ENCODE measurements around the gene CCL19.
"Not testable (repeated sequence)": the region's sequence is repeated elsewhere in the genome, so short reads cannot be mapped to it uniquely, and the experiment has no call there.

Gene CCL19

DNA sequence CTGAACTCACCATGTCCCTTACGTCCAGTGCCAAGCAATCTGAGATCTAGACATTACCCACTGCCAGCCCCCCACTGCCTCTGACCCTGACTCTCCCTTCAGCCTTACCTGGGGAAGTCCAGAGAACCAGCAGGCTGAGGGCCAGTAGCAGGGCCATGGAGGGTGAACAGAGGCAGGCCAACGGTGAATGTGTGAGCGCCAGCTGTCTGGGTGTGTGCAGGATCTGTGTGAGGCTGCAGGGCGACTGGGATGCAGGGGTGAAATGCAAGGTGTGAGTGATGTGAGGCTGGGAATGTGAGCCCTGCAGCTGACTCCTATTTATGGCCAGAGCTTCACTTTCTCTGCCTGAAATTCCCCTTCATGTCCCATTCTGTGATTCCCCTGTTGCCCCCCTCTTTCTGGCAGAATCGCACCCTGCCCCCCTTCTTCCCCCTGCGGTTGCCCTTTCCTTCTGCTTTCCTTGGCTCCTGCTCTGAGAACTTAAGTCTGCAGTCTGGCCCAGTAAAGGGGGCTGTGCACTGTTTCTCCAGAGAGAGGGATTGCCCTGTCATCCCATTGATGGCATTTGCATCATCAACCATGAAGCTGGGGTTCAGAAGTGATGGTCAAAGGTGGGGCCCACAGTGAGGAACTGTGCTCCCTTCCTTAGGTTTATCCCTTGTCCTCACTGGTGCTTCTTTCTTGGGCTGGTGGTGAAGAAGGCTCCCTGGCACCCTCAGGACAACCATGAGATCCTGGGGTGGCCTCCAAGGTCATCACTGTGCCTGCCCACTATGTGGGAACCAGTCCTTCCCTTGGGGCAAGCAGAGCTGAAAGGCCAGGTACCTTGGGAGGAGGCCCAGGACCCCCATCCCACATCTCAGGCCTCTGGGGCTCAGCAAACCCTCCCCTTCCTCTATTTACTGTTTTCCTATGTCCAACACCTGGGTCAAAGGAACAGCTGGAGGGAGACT, at the start of gene CCL19:
CCL19 (minus strand) TSS at position 294 of the 953 bp plus-strand sequence; CDS start at position 157, 137 bp downstream.
- no peak for DNase-seq (ENCODE audit: low spot score)

DNA sequence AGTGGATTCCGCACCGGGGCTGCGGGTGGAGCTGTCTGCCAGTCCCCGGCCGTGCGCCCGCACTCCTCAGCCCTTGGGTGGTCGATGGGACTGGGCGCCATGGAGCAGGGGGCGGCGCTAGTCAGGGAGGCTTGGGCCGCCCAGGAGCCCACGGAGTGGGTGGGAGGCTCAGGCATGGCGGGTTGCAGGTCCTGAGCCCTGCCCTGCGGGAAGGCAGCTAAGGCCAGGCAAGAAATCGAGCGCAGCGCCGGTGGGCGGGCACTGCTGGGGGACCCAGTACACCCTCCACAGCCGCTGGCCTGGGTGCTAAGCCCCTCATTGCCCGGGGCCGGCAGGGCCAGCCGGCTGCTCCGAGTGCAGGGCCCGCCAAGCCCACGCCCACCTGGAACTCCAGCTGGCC, 49.1 kb upstream of the CCL19 start:
- DNase-seq (ENCODE audit: low spot score): not testable (repeated sequence)

DNA sequence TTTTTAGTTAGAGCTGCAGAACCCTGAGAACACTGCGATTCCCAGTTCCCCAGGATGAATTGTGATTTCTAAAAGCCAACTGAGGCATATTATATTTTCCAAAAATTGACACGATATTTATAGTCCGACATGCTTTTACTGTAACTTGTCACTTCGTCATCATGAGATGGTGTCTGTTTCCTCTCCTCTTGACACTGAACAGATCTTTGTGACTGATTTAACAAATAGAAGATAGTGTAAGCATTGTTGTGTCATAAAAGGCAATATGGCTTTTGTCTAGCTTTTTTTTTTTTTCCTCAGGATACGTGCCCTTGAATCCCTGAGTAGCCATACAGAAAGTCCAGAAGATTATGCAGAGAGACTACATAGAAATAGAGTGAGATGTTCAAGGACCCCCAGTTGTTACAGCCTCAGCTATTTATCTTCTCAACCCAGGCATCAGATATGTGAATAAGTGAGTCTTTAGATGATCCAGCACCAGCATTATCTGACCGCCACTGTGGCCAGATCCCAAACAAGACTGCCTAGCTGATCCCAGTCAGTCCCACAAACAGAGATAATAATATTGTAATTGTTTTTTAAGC, 46.7 kb upstream of the CCL19 start:
- DNase-seq (ENCODE audit: low spot score): no peak

DNA sequence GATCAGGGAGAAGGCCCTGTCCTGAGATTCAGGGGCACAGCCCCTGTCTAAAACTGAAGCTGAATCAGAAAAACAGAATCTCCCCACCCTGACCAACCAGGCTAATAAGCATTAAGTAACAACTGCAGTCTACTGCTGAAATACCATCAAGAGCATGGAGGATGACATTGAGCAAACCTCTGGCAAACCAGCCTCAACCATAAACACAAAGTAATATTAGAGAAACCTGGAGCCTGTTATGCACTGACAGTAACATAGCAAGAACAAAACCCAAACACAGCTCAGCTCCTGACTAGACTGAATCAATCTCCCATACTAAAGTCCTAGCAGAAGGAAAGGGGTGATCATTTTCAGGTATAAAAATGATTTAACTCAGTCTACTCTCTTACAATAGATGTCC, 43.6 kb upstream of the CCL19 start:
- no peak for DNase-seq (ENCODE audit: low spot score)

DNA sequence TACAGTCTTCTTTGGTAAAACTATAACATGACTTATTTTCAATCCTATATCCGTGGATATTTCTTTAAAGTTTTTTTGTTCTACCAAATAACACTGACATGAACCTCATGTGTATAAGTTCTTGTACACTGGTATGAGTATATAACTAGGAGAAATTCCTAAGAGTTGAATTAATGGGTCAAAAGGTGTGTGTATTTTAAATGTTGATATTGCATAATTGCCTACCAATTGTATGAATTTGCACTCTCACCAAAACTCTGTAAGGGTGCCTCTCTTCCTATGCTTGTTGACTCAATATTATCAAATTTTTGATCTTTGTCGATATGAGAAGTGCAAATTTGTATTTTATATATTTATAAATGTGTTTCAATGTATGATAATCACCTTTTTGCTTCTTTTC, 41.8 kb upstream of the CCL19 start:
- no peak for DNase-seq (ENCODE audit: low spot score)

DNA sequence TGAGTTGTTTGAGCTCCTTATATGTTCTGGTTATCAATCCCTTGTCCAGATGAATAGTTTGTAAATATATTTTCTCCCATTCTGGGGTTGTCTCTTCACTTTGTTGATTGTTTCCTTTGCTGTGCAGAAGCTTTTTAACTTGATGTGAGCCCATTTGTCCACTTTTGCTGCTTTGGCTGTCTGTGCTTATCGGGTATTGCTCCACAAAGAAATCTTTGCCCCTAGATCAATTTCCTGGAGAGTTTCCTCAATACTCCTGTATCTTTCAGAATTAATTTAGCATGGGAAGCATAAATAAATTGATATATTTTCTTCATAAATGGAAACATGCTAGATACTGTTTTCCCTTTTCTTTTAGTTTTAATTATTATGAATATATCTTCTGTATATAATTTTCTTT, 41.4 kb upstream of the CCL19 start:
- no peak for DNase-seq (ENCODE audit: low spot score)

DNA sequence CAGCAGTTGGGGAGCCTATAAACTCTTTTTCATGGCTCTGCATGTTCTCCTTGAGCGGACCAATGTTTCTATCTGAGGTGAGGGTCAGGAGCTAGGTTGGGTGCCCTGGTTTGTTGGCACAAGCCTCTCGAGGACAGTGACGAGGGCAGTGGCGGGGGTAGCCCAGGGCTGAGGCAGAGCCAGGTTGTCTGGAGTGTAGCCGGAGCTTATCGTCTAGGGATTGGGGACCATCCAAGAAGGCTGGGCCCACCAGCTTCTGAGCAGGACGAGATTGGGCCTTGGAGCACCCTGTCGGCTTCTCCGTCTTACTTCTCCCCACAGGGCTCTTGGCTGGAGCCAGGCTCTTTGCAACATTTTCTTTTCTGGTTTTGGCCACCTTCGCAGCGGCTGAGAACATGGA, 32.1 kb upstream of the CCL19 start:
- no peak for DNase-seq (ENCODE audit: low spot score)

DNA sequence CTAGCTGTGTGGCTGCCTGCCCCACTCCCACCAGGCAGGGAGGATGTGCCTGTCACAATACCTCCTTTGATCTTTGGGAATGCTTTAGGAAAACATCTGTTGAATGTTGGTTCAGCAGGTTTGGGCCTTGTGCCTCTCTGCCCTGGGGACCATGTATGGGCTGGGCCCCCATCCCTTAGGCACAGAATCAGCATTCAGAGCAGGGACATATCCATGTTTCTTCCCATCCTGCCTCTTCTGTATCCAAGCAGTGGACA, 28.6 kb upstream of the CCL19 start:
- not testable (repeated sequence) for DNase-seq (ENCODE audit: low spot score)

DNA sequence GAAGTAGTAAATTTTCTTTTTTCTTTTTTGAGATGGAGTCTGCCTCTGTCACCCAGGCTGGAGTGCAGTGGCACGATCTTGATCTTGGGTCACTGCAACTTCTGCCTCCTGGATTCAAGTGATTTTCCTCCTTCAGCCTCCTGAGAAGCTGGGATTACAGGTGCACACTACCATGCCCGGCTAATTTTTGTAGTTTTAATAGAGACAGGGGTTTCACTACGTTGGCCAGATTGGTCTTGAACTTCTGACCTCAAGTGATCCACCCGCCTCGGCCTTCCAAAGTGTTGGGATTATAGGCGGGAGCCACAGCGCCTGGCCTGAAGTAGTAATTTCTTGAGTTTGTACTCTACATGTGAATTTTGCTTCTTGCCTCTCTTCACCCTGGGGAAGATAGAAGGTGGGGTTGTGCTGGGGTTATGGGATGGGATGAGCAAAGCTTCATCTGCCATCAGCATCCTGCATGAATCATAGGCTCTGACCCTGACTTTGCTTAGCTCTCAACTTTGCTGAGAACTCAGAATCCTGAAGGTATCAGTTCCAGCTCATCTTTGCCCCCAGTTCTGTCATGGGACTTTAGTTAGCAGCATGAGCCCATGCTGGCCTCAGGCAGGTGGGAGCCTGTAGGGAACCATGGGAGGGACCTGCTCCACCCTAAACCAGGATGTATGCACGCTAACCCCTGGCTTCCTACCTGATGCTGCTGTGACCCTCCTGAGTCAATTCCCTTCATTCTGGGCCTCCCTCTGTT, 28.1 kb upstream of the CCL19 start:
- DNase-seq (ENCODE audit: low spot score): no peak

DNA sequence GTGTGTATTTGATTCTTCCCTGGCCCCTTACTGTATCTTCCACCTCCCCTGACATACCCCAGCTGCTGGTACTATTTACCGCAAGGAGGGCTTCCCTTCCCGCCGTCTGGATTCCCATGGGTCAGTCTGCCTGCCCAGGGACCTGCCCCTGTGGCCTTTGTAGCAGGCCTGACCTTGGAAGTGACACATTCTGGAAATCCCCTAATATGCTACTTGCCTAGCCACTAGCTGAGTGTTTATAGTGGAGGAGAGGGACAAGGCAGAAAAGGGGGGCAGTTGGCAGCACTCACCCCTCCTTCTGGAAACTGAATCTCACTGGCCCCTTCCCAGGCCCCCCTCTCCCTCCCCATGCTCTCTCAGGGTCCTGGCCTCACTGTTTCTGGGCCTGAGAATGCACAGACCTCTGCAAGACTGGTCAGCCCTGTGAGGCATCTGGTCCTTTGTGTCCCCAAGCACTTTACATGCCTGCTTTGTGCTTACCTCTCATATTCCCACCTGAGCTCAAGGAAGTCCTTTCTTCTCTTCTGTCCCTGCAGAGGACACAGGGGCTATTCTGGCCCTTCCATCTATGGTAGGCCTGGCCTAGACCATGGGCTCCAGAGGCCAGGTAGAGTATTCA, 27.0 kb upstream of the CCL19 start:
- DNase-seq (ENCODE audit: low spot score): no peak

DNA sequence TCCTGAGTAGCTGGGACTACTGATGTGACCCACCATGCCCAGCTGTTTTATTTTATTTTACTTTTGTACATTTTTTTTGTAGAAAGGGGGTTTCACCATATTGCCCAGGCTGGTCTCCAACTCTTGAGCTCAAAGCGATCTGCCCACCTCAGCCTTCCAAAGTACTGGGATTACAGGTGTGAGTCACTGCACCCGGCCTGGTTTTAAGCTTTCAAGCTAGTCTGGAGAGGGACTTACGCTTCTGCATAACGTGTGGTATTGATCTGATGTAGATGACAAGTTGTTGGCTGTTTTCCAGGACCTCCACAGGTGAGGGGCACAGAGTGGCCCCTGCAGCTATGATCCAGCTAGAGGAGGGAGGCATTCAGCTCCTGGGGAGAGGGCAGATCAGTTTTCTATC, 25.6 kb upstream of the CCL19 start:
- DNase-seq (ENCODE audit: low spot score): no peak

DNA sequence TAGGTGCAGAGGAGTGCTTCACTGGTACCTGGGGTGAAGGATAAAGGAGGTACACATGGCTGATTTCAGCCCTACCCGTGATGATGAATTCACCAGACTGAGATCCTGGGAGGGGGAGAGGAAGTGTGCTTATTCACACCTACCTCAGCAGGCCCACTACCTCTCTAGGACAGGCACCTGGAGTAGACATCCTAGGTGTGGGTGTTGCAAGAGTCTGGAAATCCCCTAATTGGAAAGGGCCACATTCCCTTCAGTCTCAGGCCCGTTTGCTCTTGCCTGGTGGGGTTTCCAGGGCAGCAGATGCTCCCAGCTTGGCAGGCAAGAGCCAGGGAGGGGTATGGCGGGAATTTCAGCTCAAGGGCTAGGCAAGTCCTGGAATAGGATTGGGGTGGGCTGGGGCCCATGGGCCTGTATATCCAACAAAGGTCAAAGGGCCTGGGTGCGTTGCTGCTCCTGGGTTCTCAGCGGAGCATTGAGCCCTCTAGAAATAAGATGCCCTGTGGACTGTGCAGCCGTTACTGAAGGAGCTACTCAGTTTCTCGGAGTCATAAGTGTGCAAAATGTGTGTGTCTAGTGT, 24.7 kb upstream of the CCL19 start:
- no peak for DNase-seq (ENCODE audit: low spot score)

DNA sequence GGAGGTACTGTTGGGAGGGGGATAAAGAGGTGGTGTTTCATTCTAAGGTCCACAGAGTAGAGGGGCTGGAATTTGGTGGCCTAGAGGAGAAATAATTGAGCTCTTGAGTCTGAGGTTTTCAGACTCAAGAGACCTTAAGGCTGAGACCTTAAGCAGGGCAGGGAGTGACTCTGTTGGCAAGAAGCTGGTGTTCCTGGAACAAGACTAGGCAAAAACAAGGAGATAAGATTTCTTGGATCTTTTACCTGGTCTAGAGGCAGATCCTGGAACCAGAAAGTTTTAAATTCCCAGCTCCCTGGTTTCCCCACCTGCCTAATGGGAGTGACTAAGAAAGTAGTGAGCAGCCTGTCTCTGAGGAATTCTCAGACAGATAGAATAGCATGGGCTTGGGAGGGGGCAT, 22.9 kb upstream of the CCL19 start:
- DNase-seq (ENCODE audit: low spot score): no peak

DNA sequence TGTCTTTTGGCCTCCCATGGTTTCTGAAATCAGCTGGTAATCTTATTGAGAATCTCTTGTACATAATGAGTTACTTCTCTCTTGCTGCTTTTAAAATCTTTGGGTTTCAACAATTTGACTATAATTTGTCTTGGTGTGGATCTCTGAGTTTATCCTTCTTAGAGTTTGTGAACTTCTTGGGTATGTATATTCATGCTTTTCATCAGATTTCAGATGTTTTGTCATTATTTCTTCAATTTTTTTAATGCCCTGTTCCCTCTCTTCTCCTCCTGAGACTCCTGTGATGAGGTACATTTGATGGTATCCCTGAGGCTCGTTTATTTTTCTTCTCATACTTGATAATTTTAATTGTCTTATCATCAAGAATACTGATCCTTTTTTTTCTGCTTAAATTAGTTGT, 21.1 kb upstream of the CCL19 start:
- no peak for DNase-seq (ENCODE audit: low spot score)

DNA sequence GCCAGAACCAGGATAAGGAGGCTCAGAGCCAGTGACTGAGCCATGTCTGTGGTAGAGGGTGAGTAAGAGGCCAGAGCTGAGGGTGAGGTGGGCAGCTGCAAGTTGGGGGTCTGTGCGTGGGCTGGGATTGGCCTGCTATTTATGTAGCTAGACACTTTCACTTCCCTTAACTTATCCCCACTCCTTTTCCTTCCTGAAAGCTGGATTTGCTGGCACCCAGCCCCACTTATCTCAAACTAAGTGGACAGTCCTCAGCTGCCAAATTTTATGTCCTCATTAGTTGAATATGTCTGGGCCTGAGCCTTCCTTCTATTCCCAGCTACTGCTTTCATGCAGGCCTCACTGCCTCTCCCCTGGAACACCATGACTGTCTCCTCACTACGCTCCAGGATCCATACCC, 18.9 kb upstream of the CCL19 start, which contains the start of gene CCL21:
CCL21 (minus strand) TSS at position 114 of the 400 bp plus-strand sequence; CDS start at position 44, 70 bp downstream.
- DNase-seq (ENCODE audit: low spot score): no peak

DNA sequence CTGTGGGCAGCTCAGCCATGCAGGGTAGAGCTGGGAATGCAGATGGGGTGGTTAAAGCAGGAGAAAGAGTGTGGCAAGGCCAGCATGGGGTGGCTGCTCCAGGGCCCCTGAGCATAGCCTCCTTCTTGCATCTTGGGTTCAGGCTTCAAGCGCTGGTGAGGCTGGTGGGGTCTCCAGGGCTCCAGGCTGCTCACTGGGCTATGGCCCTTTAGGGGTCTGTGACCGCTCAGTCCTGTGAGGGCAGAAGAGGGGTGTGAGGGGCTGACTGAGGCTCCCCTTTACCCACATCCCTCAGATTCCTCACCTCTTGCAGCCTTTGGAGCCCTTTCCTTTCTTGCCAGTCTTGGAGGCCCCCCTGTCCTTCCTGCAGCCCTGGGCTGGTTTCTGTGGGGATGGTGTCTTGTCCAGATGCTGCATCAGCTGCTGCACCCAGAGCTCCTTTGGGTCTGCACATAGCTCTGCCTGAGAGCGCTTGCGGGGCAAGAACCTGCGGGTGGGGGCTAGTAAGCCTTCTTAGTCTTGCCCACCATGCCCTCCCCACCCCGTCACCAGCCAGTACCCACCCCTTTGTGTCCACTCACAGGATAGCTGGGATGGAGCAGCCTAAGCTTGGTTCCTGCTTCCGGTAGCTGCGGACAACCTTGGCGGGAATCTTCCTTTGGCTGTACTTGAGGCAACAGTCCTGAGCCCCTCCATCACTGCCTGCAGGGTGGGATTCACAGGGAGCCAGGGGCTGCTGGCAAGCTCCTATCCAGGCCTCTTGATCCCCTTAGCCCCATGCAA, 18.3 kb upstream of the CCL19 start:
- no peak for DNase-seq (ENCODE audit: low spot score)

DNA sequence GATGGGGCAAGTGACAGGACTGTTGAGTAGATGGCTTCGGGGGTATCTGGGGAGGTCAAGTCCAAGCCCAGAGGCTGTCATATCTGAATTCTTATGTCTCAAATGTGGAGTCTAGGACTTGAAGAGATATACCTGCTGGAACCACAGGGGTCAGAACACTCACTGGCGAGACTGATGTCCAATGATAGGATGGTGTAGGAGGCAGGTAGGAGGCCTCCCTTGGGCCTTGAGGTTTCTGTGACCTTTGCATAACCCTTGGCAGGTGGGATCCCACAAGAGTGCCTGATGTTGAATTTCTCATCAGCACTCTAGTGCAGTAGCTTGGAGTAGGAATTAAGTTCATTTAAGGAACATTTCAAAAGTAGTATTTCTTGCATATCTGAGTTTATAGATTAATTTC, 16.1 kb upstream of the CCL19 start:
- DNase-seq (ENCODE audit: low spot score): no peak

DNA sequence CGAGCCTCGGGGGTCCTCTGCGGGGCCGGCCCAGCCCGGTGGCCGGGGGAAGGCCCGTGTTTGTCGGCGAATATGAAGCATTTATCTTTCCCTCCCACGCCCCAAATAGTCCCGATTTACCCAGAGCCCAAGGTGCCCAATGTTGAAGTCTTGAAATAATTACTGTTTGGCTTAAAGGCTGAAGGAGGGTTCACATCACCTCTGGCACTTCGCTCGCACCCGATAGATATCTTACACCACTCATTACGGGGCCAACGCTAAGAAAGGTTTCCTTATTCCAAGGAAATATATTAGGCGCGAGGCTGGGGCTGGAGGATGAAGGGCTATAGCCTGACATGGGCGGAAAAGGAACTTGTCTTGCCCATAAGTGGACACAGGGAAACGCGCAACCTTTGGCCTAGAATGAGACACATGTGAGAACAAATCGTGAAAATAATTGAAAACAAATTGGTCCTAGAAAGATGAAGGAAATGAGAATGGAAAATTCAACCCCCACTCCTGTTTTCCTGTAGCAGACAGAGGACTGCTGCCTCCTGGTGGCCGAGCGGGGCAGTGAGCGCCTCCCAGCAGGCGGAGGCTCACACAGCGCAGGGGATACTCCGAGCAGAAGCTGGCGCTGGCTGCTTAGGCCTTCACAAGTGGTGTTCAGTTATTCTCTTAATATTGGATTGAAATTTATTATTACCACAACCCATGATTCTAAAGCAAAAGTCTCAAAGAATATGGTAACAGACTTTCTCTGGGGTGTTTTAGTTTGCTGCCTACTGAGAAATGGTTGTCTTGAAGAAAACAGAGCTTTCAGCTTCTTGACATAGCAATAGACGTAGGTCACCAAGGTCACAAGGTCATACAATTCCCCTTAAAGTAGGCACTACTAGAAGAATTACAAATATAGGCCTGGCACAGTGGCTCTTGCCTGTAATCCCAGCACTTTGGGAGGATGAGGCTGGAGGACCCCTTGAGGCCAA, 11.0 kb upstream of the CCL19 start:
- peak; percentile 78 for DNase-seq (ENCODE audit: low spot score)

DNA sequence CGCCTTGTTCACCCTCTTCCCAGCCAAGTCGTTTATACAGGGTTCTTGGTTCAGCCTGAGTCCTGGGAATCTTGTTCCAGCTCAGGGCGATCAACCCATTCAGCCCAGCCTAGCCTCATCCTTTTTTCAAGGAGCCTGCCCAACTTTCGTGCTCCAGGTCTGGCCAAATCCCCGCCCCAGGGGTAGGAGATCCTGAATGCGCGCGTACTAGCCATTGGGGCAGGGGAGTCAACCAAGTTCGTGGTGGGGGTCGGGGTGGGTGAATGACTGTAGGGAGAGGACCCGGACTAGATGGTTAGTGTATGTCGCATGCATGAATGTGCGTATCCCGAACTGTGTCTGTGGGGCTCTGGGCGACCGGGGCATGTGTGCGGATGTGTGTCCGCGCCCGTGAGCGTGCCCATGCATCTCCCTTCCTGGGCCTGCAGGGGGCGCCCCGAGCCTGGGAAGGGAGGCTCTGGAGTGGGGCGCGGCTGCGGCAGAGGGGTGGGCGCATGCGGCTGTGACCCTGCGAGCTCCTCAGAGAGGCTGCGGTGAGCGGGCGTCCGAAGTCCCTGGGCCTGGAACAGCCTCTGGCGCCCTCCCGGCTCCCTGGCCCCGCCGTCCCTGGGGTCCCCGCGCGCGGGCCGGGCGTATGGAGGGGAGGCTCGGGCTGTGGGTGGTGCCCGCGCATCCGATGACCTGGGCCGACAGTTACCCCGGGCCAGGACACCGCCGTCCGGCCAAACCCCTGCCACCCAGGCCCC, 10.1 kb upstream of the CCL19 start:
- peak; percentile 78 for DNase-seq (ENCODE audit: low spot score)

Measured in activated CD4-positive, alpha-beta T cell treated with anti-CD3 and anti-CD28 coated beads, Interleukin-2, Interleukin-4, amounts not matched to agents 100 ng/mL and 50 ng/mL, durations not matched to agents 16 hours and 8 hours (primary cell).